GM23248 (cell line): ENCODE results near the gene HSD17B3.
"Not testable (repeated sequence)": the region's sequence is repeated elsewhere in the genome, so short reads cannot be mapped to it uniquely, and the experiment has no call there.

Experiments
- EZH2 ChIP-seq: fragments of 200-600 bp; sonication (generic); IDR thresholded peaks from 2 replicates; pipeline ENCODE4 v1.6.1; 2018; ENCODE audit warnings: antibody characterized with exemption, mild to moderate bottlenecking; ENCODE audit not compliant: insufficient read depth, poor library complexity, severe bottlenecking
- EZH2phosphoT487 ChIP-seq: fragments of 200-600 bp; sonication (generic); IDR thresholded peaks from 2 replicates; pipeline ENCODE4 v1.6.1; 2018; ENCODE audit warnings: antibody characterized with exemption, moderate library complexity, mild to moderate bottlenecking, low read depth; ENCODE audit not compliant: insufficient read depth

- not testable (repeated sequence) for TF ChIP-seq EZH2, EZH2phosphoT487
Observed at GRCh38 chr9:96236337-96236736, 65.6 kb downstream of the HSD17B3 start.
